ENCODE measurements around the gene DESI1. TPM values are rescaled to one million over a fixed set of nuclear protein-coding genes. Genes with fewer than 3 reads are reported as not detected.
"Not testable (repeated sequence)": the region's sequence is repeated elsewhere in the genome, so short reads cannot be mapped to it uniquely, and the experiment has no call there.

The DESI1 gene
- polyA plus RNA-seq, 2 of the 4 experiments (the other 2 are of a cell fraction): 13.9 to 19.4 TPM

- DNase-seq (ENCODE audit: low read depth in 1 of 2, low spot score in 1 of 2); H3K4me3 ChIP-seq; FAIRE-seq; H3K9me3 ChIP-seq; ATAC-seq; POLR2A ChIA-PET; H3K4me2 ChIP-seq; H3K27ac ChIP-seq: not testable (repeated sequence)
- WGBS (ENCODE audit: missing lambda C conversion rate): 100% methylated on average over 3 of the region's 23 CpGs
- peaks cover 10% of the 10 kb centered on the region for H3K4me1 ChIP-seq
- CTCF ChIA-PET: interaction anchor here (1.1 to 1.3 kb wide), 2 partner anchors 34 to 35 kb away, joined by 4 to 5 read pairs; no protein-coding TSS in a partner anchor
Observed at GRCh38 chr22:41631615-41632014, 10.8 kb upstream of the DESI1 start.

- H3K4me3 ChIP-seq; FAIRE-seq; H3K4me2 ChIP-seq; H3K27ac ChIP-seq; ATAC-seq; H3K4me1 ChIP-seq; CTCF ChIA-PET; DNase-seq (ENCODE audit: low read depth in 1 of 2, low spot score in 1 of 2); H3K9me3 ChIP-seq; POLR2A ChIA-PET: not testable (repeated sequence)
- WGBS (ENCODE audit: missing lambda C conversion rate): no CpG with 5 or more reads among the region's 28 CpGs
Observed at GRCh38 chr22:41631115-41631514, 10.3 kb upstream of the DESI1 start.

- ChIA-PET POLR2A (no interaction called here), CTCF (no interaction called here)
- 91% methylated on average over 7 of the region's 7 CpGs for WGBS (ENCODE audit: missing lambda C conversion rate)
- no peaks in the 10 kb centered on the region for H3K9me3 ChIP-seq
- ATAC-seq: no peak
- no peak overlapping the region for H3K4me2 ChIP-seq
- no peak overlapping the region for H3K4me3 ChIP-seq
- no peak for TF ChIP-seq BCL3 (IDR thresholded peaks at IDR 0.05)
- TF ChIP-seq RARB (CRISPR knock-in tag; IDR thresholded peaks at IDR 0.05): no peak
- TF ChIP-seq ESRRA (IDR thresholded peaks at IDR 0.05; ENCODE audit: borderline replicate concordance, low read length): no peak
- no peak for TF ChIP-seq MAZ (IDR thresholded peaks at IDR 0.05; ENCODE audit: borderline replicate concordance, low read depth, low read length)
- DNase-seq (ENCODE audit: low read depth in 1 of 2, low spot score in 1 of 2): no peak
- FAIRE-seq: no peak
- no peak overlapping the region for H3K27ac ChIP-seq
- H3K4me1 ChIP-seq: peaks cover 8% of the 10 kb centered on the region; the same call in 1 of the 3 replicates
Observed at GRCh38 chr22:41625577-41625976, 4.7 kb upstream of the DESI1 start.

GRCh38 chr22:41621911-41622179, 1.0 kb upstream of the DESI1 start:
- no peaks in the 10 kb centered on the region for H3K9me3 ChIP-seq
- DNase-seq (ENCODE audit: low read depth in 1 of 2, low spot score in 1 of 2) (no peak), ATAC-seq (no peak), FAIRE-seq (no peak)
- peak overlapping the region; percentile 97 for H3K4me2 ChIP-seq
- H3K4me1 ChIP-seq: peaks cover 23% of the 10 kb centered on the region
- H3K4me3 ChIP-seq: peak overlapping the region; percentile 93
- ChIA-PET CTCF (interaction anchor here (0.7 to 1.5 kb wide), 6 partner anchors 24 to 221 kb away, joined by 3 to 5 read pairs (median 3); no protein-coding TSS in a partner anchor), POLR2A (no interaction called here)
- H3K27ac ChIP-seq: peak overlapping the region; percentile 96 to 99
- 4% methylated on average over 8 of the region's 8 CpGs for WGBS (ENCODE audit: missing lambda C conversion rate)
- no peak for TF ChIP-seq HES2 (IDR thresholded peaks at IDR 0.05)
- no peak for TF ChIP-seq E2F6 (IDR thresholded peaks at IDR 0.05; ENCODE audit: borderline replicate concordance, low read depth)
- TF ChIP-seq JUNB (IDR thresholded peaks at IDR 0.05): no peak
- TF ChIP-seq BCL3 (IDR thresholded peaks at IDR 0.05): no peak
- no peak for TF ChIP-seq ZSCAN20 (CRISPR knock-in tag; IDR thresholded peaks at IDR 0.05)
- TF ChIP-seq EHMT2 (IDR thresholded peaks at IDR 0.05; ENCODE audit: low read depth): no peak
- no peak for TF ChIP-seq HOXB13 (CRISPR knock-in tag; IDR thresholded peaks at IDR 0.05; ENCODE audit: low read depth)
- TF ChIP-seq RNF2 (IDR thresholded peaks at IDR 0.05; ENCODE audit: borderline replicate concordance, low read depth): no peak
- TF ChIP-seq ELK1 (IDR thresholded peaks at IDR 0.05; ENCODE audit: low read depth, low read length): no peak
- no peak for TF ChIP-seq CHD2 (IDR thresholded peaks at IDR 0.05; ENCODE audit: low read length, partially characterized antibody)
- TF ChIP-seq CBX8 (IDR thresholded peaks at IDR 0.05): no peak
- TF ChIP-seq ESRRA (IDR thresholded peaks at IDR 0.05; ENCODE audit: borderline replicate concordance, low read length): no peak
- no peak for TF ChIP-seq RAD21 (conservative IDR thresholded peaks at IDR 0.05 in 1 of 2, IDR thresholded peaks at IDR 0.05 in 1 of 2)
- no peak for TF ChIP-seq USF2 (IDR thresholded peaks at IDR 0.05)
- no peak for TF ChIP-seq KDM5A (IDR thresholded peaks at IDR 0.05)
- TF ChIP-seq FOSB (CRISPR knock-in tag; IDR thresholded peaks at IDR 0.05): no peak
- TF ChIP-seq TP53 (CRISPR knock-in tag; IDR thresholded peaks at IDR 0.05): no peak

All from A549 (cell line).